K562 (cell line): Measurements from ENCODE around the gene CRKL. TPM values are rescaled to one million over a fixed set of nuclear protein-coding genes. Genes with fewer than 3 reads are reported as not detected.

Experiments
- ARID2 ChIP-seq: fragments of 450-650 bp; IDR thresholded peaks from 2 replicates; pipeline ENCODE4 v1.6.1; 2017; ENCODE audit warnings: antibody characterized with exemption, mild to moderate bottlenecking
- CHD2 ChIP-seq: IDR thresholded peaks from 2 replicates; pipeline ENCODE4 v1.6.1; 2011; ENCODE audit warnings: low read depth, low read length
- HIVEP1 ChIP-seq: fragments of 250-450 bp; sonication (Bioruptor Pico); IDR thresholded peaks from 2 replicates; pipeline ENCODE4 v1.4.0; 2020; ENCODE audit warnings: mild to moderate bottlenecking
- IFI16 ChIP-seq: fragments of 250-450 bp; sonication (Bioruptor Pico); IDR thresholded peaks from 2 replicates; pipeline ENCODE4 v2.1.2; 2022; ENCODE audit warnings: mild to moderate bottlenecking, inconsistent platforms
- NR4A1 ChIP-seq, 2 experiments: fragments of 250-450 bp in 1 of 2; fragments of 450-650 bp in 1 of 2; sonication (Bioruptor Pico) in 1 of 2; IDR thresholded peaks; 2 replicates each; pipeline versions ENCODE4 v1.4.0 to v1.6.1; 2016 to 2020; ENCODE audit warnings: mild to moderate bottlenecking in 2 of 2, missing compliant biosample characterization in 1 of 2, missing genetic modification characterization in 1 of 2, moderate library complexity in 1 of 2
- POLR2AphosphoS2 ChIP-seq: IDR thresholded peaks from 2 replicates; pipeline ENCODE4 v1.6.1; 2012; ENCODE audit warnings: low read length, improper control_type of control experiment
- RCOR1 ChIP-seq, 2 experiments: IDR thresholded peaks; 2 replicates each; pipeline ENCODE4 v1.6.1; 2012; ENCODE audit warnings: low read depth in 2 of 2, low read length in 2 of 2, borderline replicate concordance in 1 of 2, improper control_type of control experiment in 1 of 2
- THAP12 ChIP-seq: fragments of 250-450 bp; sonication (Bioruptor Pico); IDR thresholded peaks from 2 replicates; pipeline ENCODE4 v1.9.0; 2021; ENCODE audit warnings: mild to moderate bottlenecking, inconsistent platforms
- THRB ChIP-seq: fragments of 450-650 bp; formaldehyde crosslinking; conservative IDR thresholded peaks from 2 replicates; pipeline ENCODE4 v1.4.0; 2022; ENCODE audit warnings: mild to moderate bottlenecking, missing genetic modification characterization
- XRCC3 ChIP-seq: fragments of 450-650 bp; IDR thresholded peaks from 2 replicates; pipeline ENCODE4 v1.6.1; 2017; ENCODE audit warnings: mild to moderate bottlenecking, moderate library complexity
- ZFP1 ChIP-seq: fragments of 450-650 bp; formaldehyde crosslinking; IDR thresholded peaks from 2 replicates; pipeline ENCODE4 v1.4.0; 2020; ENCODE audit warnings: mild to moderate bottlenecking, mixed read lengths
- ZNF133 ChIP-seq: fragments of 250-450 bp; sonication (Bioruptor Pico); IDR thresholded peaks from 2 replicates; pipeline ENCODE4 v1.4.0; 2020; ENCODE audit warnings: mild to moderate bottlenecking
- ZNF436 ChIP-seq: fragments of 250-450, 450-650 bp; sonication (Bioruptor Pico); formaldehyde crosslinking; IDR thresholded peaks from 2 replicates; pipeline ENCODE4 v1.7.0; 2020; ENCODE audit warnings: mild to moderate bottlenecking
- polyA plus RNA-seq, 8 experiments: library from polyadenylated mRNA; depleted of rRNA in 4 of 8; stranded (reverse) in 5 of 8; unstranded in 3 of 8; fragments of >200 nt; fragmentation: Nextera tagmentation in 2 of 8; fragmentation: Illumina TruSeq in 1 of 8; extraction: Ambion mirVana in 2 of 8; extraction: Trizol in 1 of 8; gene quantifications; 2 replicates each; pipeline versions ENCODE4 v1.2.1 to v1.2.3, GENCODE V29; 2011 to 2014; ENCODE audit warnings: inconsistent platforms in 1 of 8, missing spikeins in 1 of 8
- total RNA-seq, 7 experiments: library from RNA; depleted of rRNA in 6 of 7; stranded (reverse); fragments of >200 nt in 6 of 7; fragmentation: Illumina TruSeq in 2 of 7; extraction: Trizol in 2 of 7; gene quantifications; 2 replicates each; pipeline versions ENCODE4 v1.2.1 to v1.2.3, GENCODE V29; 2011 to 2021; ENCODE audit warnings: low replicate concordance in 1 of 7

Gene CRKL
- total and polyA plus RNA-seq, 9 of the 15 experiments (the other 6 are each of a cell fraction or from before 2014, with no cell fraction given), result 100 to 263 (median 124) TPM

- TF ChIP-seq THAP12 (CRISPR knock-in tag) (peak; percentile 90), ZFP1 (CRISPR knock-in tag) (peak; percentile 53), POLR2AphosphoS2 (peak; percentile 58), RCOR1 (IDR thresholded peaks at IDR 0.05; ENCODE audit: borderline replicate concordance in 1 of 2, low read depth in 2 of 2, low read length in 2 of 2) (0 out of 4 replicates have a peak, but pooled peaks of 1 of the 2 experiments have one; percentile 24), THRB (CRISPR knock-in tag) (0 out of 2 replicates have a peak, but pooled peaks have one; percentile 23), ARID2 (no peak), XRCC3 (no peak), IFI16 (CRISPR knock-in tag) (0 out of 2 replicates have a peak, but pooled peaks have one; percentile 29), HIVEP1 (CRISPR knock-in tag) (0 out of 2 replicates have a peak, but pooled peaks have one; percentile 6), CHD2 (0 out of 2 replicates have a peak, but pooled peaks have one; percentile 3), NR4A1 (CRISPR knock-in tag; IDR thresholded peaks at IDR 0.05) (peak; percentile 9; the same call in 1 of the 2 replicates), NR4A1 (tag; IDR thresholded peaks at IDR 0.05) (no peak), ZNF133 (CRISPR knock-in tag) (peak; percentile 5; the same call in 1 of the 2 replicates), ZNF436 (0 out of 2 replicates have a peak, but pooled peaks have one; percentile 43)
Observed at GRCh38 chr22:20996598-20997535, 79.7 kb downstream of the CRKL start (continued).
